Stimulated activated CD4-positive, alpha-beta T cell treated with anti-CD3 and anti-CD28 coated beads, Interleukin-15, amount 100 ng/mL, for 48 hours (primary cell): Measurements from ENCODE around the gene OR8H1.

Experiments used
- DNase-seq, 2 donors: peaks; one replicate each; pipeline ENCODE4 v3.0.0-alpha.2; 2020; ENCODE audit warnings: low read depth in 2 of 2

Gene OR8H1

GRCh38 chr11:56292154-56292553 lies at the start of gene OR8H1:
Gene OR8H1 (minus strand): TSS chr11:56292254. CDS start chr11:56291062, 1,192 bp downstream.
- no peak for DNase-seq

- DNase-seq = no peak
Measured at GRCh38 chr11:56340289-56340688, 48.2 kb upstream of the OR8H1 start.

GRCh38 chr11:56333156-56333555 lies 41.1 kb upstream of the OR8H1 start:
- no peak for DNase-seq

GRCh38 chr11:56331861-56332491 lies 39.9 kb upstream of the OR8H1 start:
- no peak for DNase-seq

GRCh38 chr11:56314844-56315243 lies 22.8 kb upstream of the OR8H1 start, which contains the start of gene OR8K3:
Gene OR8K3 (plus strand): TSS chr11:56315144. CDS start chr11:56318307, 3,163 bp downstream.
- DNase-seq = no peak

GRCh38 chr11:56307836-56308235 lies 15.8 kb upstream of the OR8H1 start:
- no peak for DNase-seq

- DNase-seq = no peak
Measured at GRCh38 chr11:56296898-56297297, 4.8 kb upstream of the OR8H1 start.

- DNase-seq = no peak
Measured at GRCh38 chr11:56273854-56274253, 18.2 kb downstream of the OR8H1 start, which contains the start of gene OR5T1. Gene OR5T1 (plus strand): TSS chr11:56274154. CDS start chr11:56275639, 1,485 bp downstream.

- no peak for DNase-seq
Measured at GRCh38 chr11:56271092-56271491, 21.0 kb downstream of the OR8H1 start.

- DNase-seq = no peak
Measured at GRCh38 chr11:56251954-56252353, 40.1 kb downstream of the OR8H1 start, which contains the start of gene OR5T3. Gene OR5T3 (plus strand): TSS chr11:56252254. CDS start chr11:56252254, 0 bp downstream.
